Measurements from ENCODE around the gene KLHL4.
"Not testable (repeated sequence)": the region's sequence is repeated elsewhere in the genome, so short reads cannot be mapped to it uniquely, and the experiment has no call there.

The KLHL4 gene

DNA sequence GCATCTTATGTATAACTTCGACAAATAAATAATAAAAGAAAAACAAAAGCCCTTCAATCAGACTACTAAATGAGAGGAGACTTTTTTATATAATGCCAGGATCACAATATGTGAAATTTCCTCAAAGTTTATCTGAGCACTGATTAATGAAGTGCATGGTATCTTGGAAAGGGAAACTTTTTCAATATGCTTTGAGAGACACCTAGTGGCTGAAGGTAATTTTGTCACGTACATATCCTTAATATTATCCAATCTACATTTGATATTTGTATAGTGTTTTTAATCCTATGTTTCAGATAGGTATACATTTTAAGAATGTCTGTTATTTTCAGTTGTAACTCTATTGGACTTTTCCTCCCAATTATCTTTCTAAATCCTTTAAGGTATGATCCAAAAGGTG lies 146.8 kb downstream of the KLHL4 start:
- DNase-seq: no peak

DNA sequence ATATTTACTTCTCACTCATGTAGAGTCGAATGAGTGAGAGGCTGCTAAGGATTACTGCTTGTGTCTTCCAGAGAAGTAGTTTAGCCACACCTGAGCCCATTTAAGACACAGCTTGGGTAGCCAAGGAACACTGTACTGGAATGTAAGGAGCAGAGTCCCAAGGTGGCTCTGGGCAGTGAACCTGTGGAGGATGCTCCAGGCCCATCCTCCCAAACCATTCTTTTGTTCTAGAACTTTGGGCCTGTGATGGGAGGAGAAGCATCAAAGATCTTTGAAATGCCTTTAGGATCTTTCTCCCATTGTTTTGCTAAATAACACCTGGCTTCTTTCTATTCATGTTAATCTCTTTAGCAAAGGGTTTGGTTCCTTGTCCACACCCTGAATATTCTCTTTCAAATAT lies 162.2 kb downstream of the KLHL4 start:
- DNase-seq: no peak

DNA sequence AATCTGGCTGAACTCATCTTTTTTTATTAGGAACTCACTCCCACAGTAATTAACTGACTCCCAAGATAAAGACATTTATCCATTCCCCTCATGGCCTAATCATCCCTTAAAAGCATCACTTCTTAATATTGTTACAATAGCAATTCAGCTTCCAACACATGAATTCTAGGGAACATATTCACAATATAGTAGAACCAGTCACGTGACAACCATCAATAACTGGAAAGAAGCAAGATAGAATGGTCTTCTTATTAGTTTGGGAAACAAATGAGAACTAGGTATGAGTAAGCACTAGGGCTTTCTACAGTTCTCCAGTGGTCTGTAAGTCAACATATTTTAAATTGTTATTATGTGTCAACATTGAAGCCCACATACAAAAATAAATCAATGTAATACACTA lies 170.1 kb downstream of the KLHL4 start:
- DNase-seq: no peak

DNA sequence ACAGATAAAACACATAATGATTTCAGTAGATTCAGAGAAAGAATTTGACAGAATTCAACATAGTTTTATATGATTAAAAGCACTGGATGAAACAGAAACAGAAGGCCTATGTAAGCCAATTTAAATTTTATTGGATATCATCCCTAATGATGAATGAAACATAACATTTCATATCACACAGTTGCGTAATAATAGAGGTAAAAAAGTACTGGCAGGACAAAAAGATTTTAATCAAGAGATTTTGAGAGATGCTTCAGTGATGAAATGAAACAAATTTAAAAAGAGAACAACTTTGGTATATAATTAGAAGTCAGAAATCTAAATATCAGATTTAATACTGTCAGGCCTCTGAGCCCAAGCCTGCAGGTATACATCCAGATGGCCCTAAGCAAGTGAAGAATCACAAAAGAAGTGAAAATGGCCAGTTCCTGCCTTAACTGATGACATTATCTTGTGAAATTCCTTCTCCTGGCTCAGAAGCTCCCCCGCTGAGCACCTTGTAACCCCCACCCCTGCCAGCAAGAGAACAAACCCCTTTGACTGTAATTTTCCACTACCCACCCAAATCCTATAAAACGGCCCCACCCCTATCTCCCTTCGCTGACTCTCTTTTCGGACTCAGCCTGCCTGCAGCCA lies 170.6 kb downstream of the KLHL4 start:
- DNase-seq: not testable (repeated sequence)

DNA sequence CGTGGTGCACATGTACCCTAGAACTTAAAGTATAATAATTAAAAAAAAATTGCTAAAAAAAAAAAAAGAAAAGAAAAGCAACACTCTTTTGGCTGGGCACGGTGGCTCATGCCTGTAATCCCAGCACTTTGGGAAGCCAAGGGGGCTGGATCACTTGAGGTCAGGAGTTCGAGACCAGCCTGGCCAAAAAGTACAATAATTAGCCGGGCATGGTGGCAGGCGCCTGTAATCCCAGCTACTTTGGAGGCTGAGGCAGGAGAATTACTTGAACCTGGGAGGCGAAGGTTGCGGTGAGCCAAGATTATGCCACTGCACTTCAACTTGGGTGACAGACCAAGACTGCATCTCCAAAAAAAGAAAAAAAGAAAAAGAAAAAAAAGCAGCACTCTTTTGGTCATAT lies 171.6 kb downstream of the KLHL4 start:
- DNase-seq: not testable (repeated sequence)

DNA sequence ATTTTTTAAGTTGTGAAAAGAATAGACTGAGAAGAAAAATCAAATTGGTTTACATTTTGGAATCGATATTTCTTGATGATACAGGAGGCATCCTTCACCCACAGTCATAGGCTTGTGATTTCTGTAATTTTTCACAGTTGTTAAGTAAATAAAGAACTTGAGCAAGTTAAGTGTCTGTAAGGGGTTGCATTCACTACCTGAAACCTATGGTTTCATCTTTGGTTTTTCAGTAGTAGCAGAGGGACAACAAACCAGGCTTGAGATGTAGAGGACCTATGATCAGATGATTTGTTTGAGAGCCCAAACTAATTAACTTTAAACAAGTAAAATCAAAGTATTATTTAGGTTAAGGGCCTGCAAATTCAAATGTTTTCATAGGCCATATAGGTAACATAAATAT lies 175.6 kb downstream of the KLHL4 start:
- DNase-seq: no peak

DNA sequence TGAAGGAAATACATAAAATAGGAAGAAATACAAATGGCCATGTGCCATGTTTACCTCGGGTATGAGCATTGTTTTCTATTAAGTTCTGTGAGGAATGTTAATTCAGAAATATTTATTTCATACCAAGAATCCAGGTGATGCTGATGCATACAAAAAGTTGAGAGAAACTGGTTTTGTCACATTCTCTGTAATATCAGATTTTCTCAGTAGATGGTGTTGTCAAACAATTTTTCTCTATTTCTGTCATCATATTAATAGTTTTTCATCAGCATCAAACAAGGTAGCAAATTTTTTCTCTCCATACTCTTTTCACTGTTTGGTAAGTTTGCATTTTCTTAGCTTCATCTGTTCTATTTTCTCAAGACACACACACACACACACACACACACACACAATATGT lies 179.8 kb downstream of the KLHL4 start:
- DNase-seq: no peak

DNA sequence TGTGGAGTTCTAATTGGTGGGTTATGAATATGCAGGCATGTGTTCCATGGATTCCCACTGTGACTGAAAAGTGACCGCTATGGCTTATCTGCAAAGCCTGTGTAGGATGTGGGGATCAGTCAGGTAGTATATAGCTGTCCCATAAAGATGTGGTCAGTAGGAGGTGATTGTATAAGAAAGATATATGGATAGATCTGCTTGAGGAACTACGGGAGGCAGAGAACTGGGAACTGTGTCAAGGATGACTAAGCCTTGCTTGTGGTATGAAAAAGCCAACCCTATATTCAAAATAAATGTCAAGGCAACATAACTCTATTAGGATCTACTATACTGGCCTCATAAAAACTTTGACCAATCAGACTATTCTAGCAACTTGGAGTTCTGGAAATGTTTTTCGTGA lies 185.2 kb downstream of the KLHL4 start:
- no peak for DNase-seq

DNA sequence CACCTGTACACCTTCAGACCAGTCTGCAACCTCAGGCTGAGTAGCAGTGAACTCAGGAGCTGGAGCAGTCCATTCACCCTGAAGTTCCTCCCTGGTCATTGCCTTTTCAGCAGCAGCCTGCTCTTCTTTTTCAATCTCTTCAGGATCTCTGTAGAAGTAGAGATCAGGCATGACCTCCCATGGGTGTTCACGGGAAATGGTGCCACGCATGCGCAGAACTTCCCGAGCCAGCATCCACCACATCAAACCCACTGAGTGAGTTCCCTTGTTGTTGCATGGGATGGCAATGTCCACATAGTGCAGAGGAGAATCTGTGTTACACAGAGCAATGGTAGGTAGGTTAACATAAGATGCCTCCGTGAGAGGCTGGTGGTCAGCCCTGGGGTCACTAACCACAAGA lies 185.9 kb downstream of the KLHL4 start:
- DNase-seq: not testable (repeated sequence)

DNA sequence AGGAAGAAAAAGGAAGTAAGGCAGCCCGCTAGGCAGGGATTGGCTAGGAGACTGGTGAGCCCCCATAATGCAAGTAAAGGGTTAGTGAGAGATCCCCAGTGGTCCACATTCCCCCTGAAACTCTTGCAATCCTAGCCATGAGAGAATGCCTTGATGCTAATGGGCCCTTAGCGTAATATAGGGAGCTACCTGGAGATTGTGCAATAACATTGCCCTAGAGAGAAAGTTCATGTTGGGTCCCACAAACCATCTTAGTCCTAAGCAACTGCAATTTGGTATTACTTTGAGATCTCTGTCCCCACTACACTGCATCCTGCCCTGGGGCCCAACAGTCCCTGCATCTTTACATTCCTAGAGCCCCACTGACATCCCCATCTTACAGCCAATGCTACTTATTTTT lies 188.5 kb downstream of the KLHL4 start:
- no peak for DNase-seq

DNA sequence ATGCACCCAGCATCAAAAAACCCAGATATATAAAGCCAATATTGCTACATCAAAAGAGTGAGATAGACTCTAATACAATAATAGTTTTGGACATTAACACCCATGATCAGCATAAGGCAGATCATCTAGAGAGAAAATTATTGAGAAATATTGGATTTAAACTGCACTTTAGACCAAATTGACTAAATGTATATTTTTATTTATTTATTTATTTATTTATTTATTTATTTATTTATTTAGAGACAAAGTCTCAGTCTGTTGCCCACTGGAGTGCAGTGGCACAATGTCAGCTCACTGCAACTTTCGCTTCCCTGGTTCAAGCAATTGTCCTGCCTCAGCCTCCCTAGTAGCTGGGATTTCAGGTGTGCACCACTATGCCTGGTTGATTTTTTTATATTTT lies 193.0 kb downstream of the KLHL4 start:
- no peak for DNase-seq
